NCI-H2029 (cell line): ENCODE measurements around the gene ELMOD2.

ENCODE experiments used
- DNase-seq: peaks from one replicate; lab custom pipeline; 2025; lab: John Stamatoyannopoulos, UW

The ELMOD2 gene

GRCh38 chr4:140581078-140581477, 57.1 kb downstream of the ELMOD2 start:
- no peak for DNase-seq

- no peak for DNase-seq
Measured at GRCh38 chr4:140584439-140584838, 60.5 kb downstream of the ELMOD2 start.

GRCh38 chr4:140595065-140595464, 71.1 kb downstream of the ELMOD2 start:
- DNase-seq: peak; percentile 75

- DNase-seq: no peak
Measured at GRCh38 chr4:140600408-140600807, 76.4 kb downstream of the ELMOD2 start.

- DNase-seq: no peak
Measured at GRCh38 chr4:140602714-140603113, 78.7 kb downstream of the ELMOD2 start.

- no peak for DNase-seq
Measured at GRCh38 chr4:140603286-140603685, 79.3 kb downstream of the ELMOD2 start.
